H1 (cell line): ENCODE results near the gene OTUD5. TPM values are rescaled to one million over a fixed set of nuclear protein-coding genes. Genes with fewer than 3 reads are reported as not detected.

Experiments
- CTCF ChIA-PET: fragments of 300-600 bp; sonication (Branson Sonifier 250); formaldehyde crosslinking; loops from one replicate; lab custom pipeline; 2021; ENCODE audit not compliant: partially characterized antibody; lab: Charles Lee
- POLR2A ChIA-PET: fragments of 300-600 bp; sonication (Branson Sonifier 250); formaldehyde crosslinking; loops from one replicate; lab custom pipeline; 2021; ENCODE audit warnings: inconsistent platforms; ENCODE audit not compliant: partially characterized antibody; lab: Charles Lee
- DNase-seq, 2 experiments: peaks; one replicate each; pipeline versions ENCODE4 v3.0.0 to v3.0.0-alpha.2; 2010 to 2022; ENCODE audit warnings: low spot score in 2 of 2, low read depth in 1 of 2, mixed read lengths in 1 of 2
- FAIRE-seq: peaks from 2 replicates; lab custom pipeline; 2011; peaks lifted over from hg19 to GRCh38; lab: Jason Lieb, UNC
- H2AFZ ChIP-seq: 2 replicates; pipeline ENCODE4 v1.8.1; 2012; ENCODE audit warnings: low read length, inconsistent platforms
- H2AK5ac ChIP-seq: 2 replicates; pipeline ENCODE4 v1.6.1; 2013; ENCODE audit warnings: low read depth, low read length
- H2BK120ac ChIP-seq: replicated peaks from 2 replicates; pipeline ENCODE3; 2013; ENCODE audit warnings: low read depth, low read length, inconsistent platforms
- H2BK12ac ChIP-seq: 2 replicates; pipeline ENCODE4 v1.6.1; 2013; ENCODE audit warnings: low read depth, low read length
- H2BK15ac ChIP-seq: 2 replicates; pipeline ENCODE4 v1.6.1; 2013; ENCODE audit warnings: low read length
- H2BK20ac ChIP-seq: 2 replicates; pipeline ENCODE4 v1.6.1; 2013; ENCODE audit warnings: low read length
- H2BK5ac ChIP-seq: 2 replicates; pipeline ENCODE4 v1.6.1; 2013; ENCODE audit warnings: low read depth, low read length
- H3K14ac ChIP-seq: 2 replicates; pipeline ENCODE4 v1.6.1; 2013; ENCODE audit warnings: inconsistent platforms; ENCODE audit not compliant: insufficient read length
- H3K18ac ChIP-seq: 2 replicates; pipeline ENCODE4 v1.6.1; 2013; ENCODE audit warnings: low read length; ENCODE audit errors: extremely low read depth
- H3K23ac ChIP-seq: 2 replicates; pipeline ENCODE4 v1.6.1; 2013; ENCODE audit warnings: inconsistent platforms; ENCODE audit not compliant: insufficient read length
- H3K23me2 ChIP-seq: 2 replicates; pipeline ENCODE4 v1.6.1; 2013; ENCODE audit warnings: low read depth, low read length
- H3K27ac ChIP-seq: 2 replicates; pipeline ENCODE4 v1.6.1; 2011; ENCODE audit warnings: low read depth, low read length, inconsistent platforms
- H3K27me3 ChIP-seq, 4 experiments: replicated peaks in 1 of 4; 1 replicate in 1 of 4; 2 replicates in 3 of 4; pipeline versions ENCODE4 v1.6.1 to v1.8.1; 2011 to 2013; ENCODE audit warnings: low read length in 3 of 4, mild to moderate bottlenecking in 3 of 4, inconsistent platforms in 2 of 4, mixed read lengths in 2 of 4, moderate library complexity in 1 of 4; ENCODE audit not compliant: control insufficient read depth in 3 of 4, insufficient read depth in 3 of 4; ENCODE audit errors: extremely low read depth in 1 of 4
- H3K36me3 ChIP-seq, 4 experiments: 2 replicates each; pipeline versions ENCODE4 v1.6.1 to v1.8.1; 2011 to 2013; ENCODE audit warnings: mild to moderate bottlenecking in 4 of 4, low read length in 3 of 4, moderate library complexity in 2 of 4, control low read depth in 1 of 4, inconsistent platforms in 1 of 4; ENCODE audit not compliant: insufficient read depth in 4 of 4, control insufficient read depth in 2 of 4
- H3K4ac ChIP-seq: replicated peaks from 2 replicates; pipeline ENCODE3; 2013; ENCODE audit warnings: low read length, low read depth, mixed read lengths, inconsistent platforms; ENCODE audit not compliant: insufficient read length
- H3K4me1 ChIP-seq, 4 experiments: replicated peaks in 1 of 4; 1 replicate in 1 of 4; 2 replicates in 3 of 4; pipeline versions ENCODE4 v1.6.1 to v1.8.1; 2011 to 2013; ENCODE audit warnings: low read length in 3 of 4, inconsistent platforms in 2 of 4, mixed read lengths in 1 of 4; ENCODE audit not compliant: insufficient read depth in 4 of 4, control insufficient read depth in 3 of 4
- H3K4me2 ChIP-seq, 2 experiments: 2 replicates each; pipeline versions ENCODE4 v1.6.1 to v1.8.1; 2011 to 2013; ENCODE audit warnings: low read depth in 2 of 2, low read length in 2 of 2, control low read depth in 1 of 2, inconsistent platforms in 1 of 2, mild to moderate bottlenecking in 1 of 2; ENCODE audit not compliant: insufficient read depth in 1 of 2
- H3K4me3 ChIP-seq, 4 experiments: fragments of 200-600, 300-600 bp in 1 of 4; sonication (generic), shearing (Covaris generic), sonication (Bioruptor Twin) in 1 of 4; 2 replicates each; pipeline versions ENCODE4 v1.5.1 to v1.8.1; 2011 to 2016; ENCODE audit warnings: low read length in 4 of 4, low read depth in 3 of 4, control low read depth in 2 of 4, inconsistent platforms in 2 of 4, mild to moderate bottlenecking in 2 of 4, mixed read lengths in 1 of 4, moderate library complexity in 1 of 4; ENCODE audit not compliant: insufficient read depth in 2 of 4; ENCODE audit errors: extremely low read depth in 1 of 4
- H3K56ac ChIP-seq: replicated peaks from 2 replicates; pipeline ENCODE3; 2013; ENCODE audit warnings: low read depth, mild to moderate bottlenecking, mixed read lengths, low read length, inconsistent platforms; ENCODE audit not compliant: insufficient read length
- H3K79me1 ChIP-seq: 2 replicates; pipeline ENCODE4 v1.6.1; 2013; ENCODE audit warnings: low read depth, low read length, control low read depth
- H3K79me2 ChIP-seq, 2 experiments: 2 replicates each; pipeline versions ENCODE4 v1.6.1 to v1.8.1; 2012 to 2013; ENCODE audit warnings: low read length in 2 of 2, mild to moderate bottlenecking in 2 of 2, inconsistent platforms in 1 of 2; ENCODE audit not compliant: insufficient read depth in 2 of 2, control insufficient read depth in 1 of 2
- H3K9ac ChIP-seq, 4 experiments: replicated peaks in 1 of 4; 1 replicate in 1 of 4; 2 replicates in 3 of 4; pipeline versions ENCODE4 v1.6.1 to v1.8.1; 2011 to 2013; ENCODE audit warnings: low read depth in 3 of 4, low read length in 3 of 4, control low read depth in 2 of 4, mild to moderate bottlenecking in 2 of 4, moderate library complexity in 2 of 4, inconsistent platforms in 1 of 4; ENCODE audit errors: extremely low read depth in 1 of 4
- H3K9me3 ChIP-seq, 2 experiments: 2 replicates each; pipeline versions ENCODE4 v1.6.1 to v1.8.1; 2012 to 2013; ENCODE audit warnings: mild to moderate bottlenecking in 2 of 2, moderate library complexity in 2 of 2, control low read depth in 1 of 2, inconsistent platforms in 1 of 2, low read depth in 1 of 2, low read length in 1 of 2, mixed read lengths in 1 of 2; ENCODE audit not compliant: insufficient read depth in 2 of 2
- H4K20me1 ChIP-seq, 2 experiments: replicated peaks in 1 of 2; 2 replicates each; pipeline versions ENCODE3 to v1.8.1; 2011 to 2013; ENCODE audit warnings: inconsistent platforms in 2 of 2, low read length in 2 of 2, mild to moderate bottlenecking in 1 of 2; ENCODE audit not compliant: insufficient read depth in 2 of 2, control insufficient read depth in 1 of 2
- H4K5ac ChIP-seq: 2 replicates; pipeline ENCODE4 v1.6.1; 2013; ENCODE audit warnings: low read length, low read depth, mixed read lengths, inconsistent platforms; ENCODE audit not compliant: insufficient read length
- H4K8ac ChIP-seq: 2 replicates; pipeline ENCODE4 v1.8.0; 2013; ENCODE audit warnings: mild to moderate bottlenecking, moderate library complexity, low read length, inconsistent platforms; ENCODE audit not compliant: insufficient read depth; ENCODE audit errors: extremely low read depth
- H4K91ac ChIP-seq: replicated peaks from 2 replicates; pipeline ENCODE3; 2013; ENCODE audit warnings: low read length, mixed read lengths, inconsistent platforms; ENCODE audit not compliant: insufficient read length
- CEBPB ChIP-seq: IDR thresholded peaks from 2 replicates; pipeline ENCODE4 v1.6.1; 2012; ENCODE audit warnings: low read depth, low read length
- CREB1 ChIP-seq: IDR thresholded peaks from 2 replicates; pipeline ENCODE4 v1.6.1; 2012; ENCODE audit warnings: inconsistent platforms
- EZH2 ChIP-seq: fragments of 200-600 bp; sonication (generic); IDR thresholded peaks from 2 replicates; pipeline ENCODE4 v1.7.1; 2012; ENCODE audit warnings: low read depth, mild to moderate bottlenecking, moderate library complexity, low read length, inconsistent platforms; ENCODE audit not compliant: severe bottlenecking
- RBBP5 ChIP-seq: IDR thresholded peaks from 2 replicates; pipeline ENCODE4 v1.7.1; 2012; ENCODE audit warnings: low read depth, mild to moderate bottlenecking, inconsistent platforms, low read length, moderate library complexity, borderline replicate concordance
- SP4 ChIP-seq: IDR thresholded peaks from 2 replicates; pipeline ENCODE4 v1.6.1; 2012; ENCODE audit warnings: low read length, inconsistent platforms
- SRF ChIP-seq: IDR thresholded peaks from 2 replicates; pipeline ENCODE4 v1.6.1; 2011; ENCODE audit warnings: mild to moderate bottlenecking, low read depth, low read length, moderate library complexity
- ZNF274 ChIP-seq: IDR thresholded peaks from 2 replicates; pipeline ENCODE4 v1.7.0; 2012; ENCODE audit warnings: low read length, borderline replicate concordance; ENCODE audit errors: extremely low read depth
- WGBS, 2 experiments: shearing (Covaris generic) in 1 of 2; methylation state at CpG; one replicate each; pipeline versions ENCODE4 v1.1.6 to v1.1.7; 2013 to 2015; ENCODE audit warnings: low lambda C conversion rate in 2 of 2, mixed read lengths in 2 of 2, inconsistent platforms in 1 of 2, low coverage in 1 of 2, missing lambda C conversion rate in 1 of 2; ENCODE audit not compliant: insufficient replicate concordance in 2 of 2, insufficient coverage in 1 of 2, insufficient read length in 1 of 2; ENCODE audit errors: extremely low coverage in 1 of 2, missing lambda C conversion rate in 1 of 2; 5-methylcytosine and 5-hydroxymethylcytosine counted together
- polyA plus RNA-seq, 7 experiments: library from polyadenylated mRNA; depleted of rRNA in 3 of 7; stranded (reverse) in 5 of 7; unstranded in 2 of 7; fragments of >200 nt in 5 of 7; fragments of 200-250 nt in 2 of 7; gene quantifications; 1 replicate in 5 of 7; 2 replicates in 1 of 7; 4 replicates in 1 of 7; pipeline versions ENCODE4 v1.2.1 to v1.2.3, GENCODE V29; 2011 to 2013; ENCODE audit warnings: missing spikeins in 2 of 7, mixed read lengths in 2 of 7
- total RNA-seq: library from RNA; stranded (reverse); fragmentation: NEBNext Ultra II Directional; extraction: Animal tissue kit (Norgen Biotek cat#: 25700); gene quantifications from 2 replicates; pipeline ENCODE4 v1.2.1, GENCODE V29; 2021
- TF ChIP-seq, protein P1 (sequence below), 3 experiments: IDR thresholded peaks; 1 replicate in 2 of 3; 2 replicates in 1 of 3; pipeline versions ENCODE4 v1.5.1 to v1.6.1; 2011; ENCODE audit warnings: low read length in 3 of 3, mild to moderate bottlenecking in 3 of 3, inconsistent platforms in 2 of 3, low read depth in 1 of 3, moderate library complexity in 1 of 3; ENCODE audit not compliant: insufficient read depth in 1 of 3; ENCODE audit errors: control extremely low read depth in 1 of 3

Gene OTUD5
- total and polyA plus RNA-seq, 2 of the 8 experiments (the other 6 are each of a cell fraction or from before 2014, with no cell fraction given), result 46.3 to 53.5 TPM

GRCh38 chrX:48914593-48915493 is 42.6 kb downstream of the OTUD5 start:
- FAIRE-seq, result no peak
- no peak overlapping the region for H3K4ac ChIP-seq
- ChIA-PET CTCF (interaction anchor here (1.5 to 2.2 kb wide), 3 partner anchors 22 to 31 kb away, joined by 6 to 13 read pairs (median 12); no protein-coding TSS in a partner anchor), POLR2A (interaction anchor here (0.7 to 30.9 kb wide), 7 partner anchors 11 to 125 kb away, joined by 3 to 572 read pairs (median 4); partner anchors contain the start of genes PQBP1 and TIMM17B)
- no peak overlapping the region for H2AK5ac ChIP-seq
- no peak overlapping the region for H2BK5ac ChIP-seq
- H3K14ac ChIP-seq, result no peak overlapping the region
- H3K23ac ChIP-seq, result no peak overlapping the region
- H4K8ac ChIP-seq, result no peak overlapping the region
- H3K4me1 ChIP-seq, result peaks cover 2 to 6% (median 4%) of the 10 kb centered on the region in 4 experiments
- H3K18ac ChIP-seq, result no peak overlapping the region
- H3K79me1 ChIP-seq, result no peaks in the 10 kb centered on the region; the same call in 1 of the 2 replicates
- no peak overlapping the region for H3K56ac ChIP-seq
- no peak overlapping the region for H2BK120ac ChIP-seq
- H2AFZ ChIP-seq, result no peak overlapping the region
- H3K4me3 ChIP-seq, result peak overlapping the region in 1 of 4 experiments; percentile 48; a peak in 1 of 8 replicates
- no peak overlapping the region for H3K9ac ChIP-seq
- H3K23me2 ChIP-seq, result peaks cover 6% of the 10 kb centered on the region
- H3K4me2 ChIP-seq, result peak overlapping the region; percentile 11 to 71
- H3K79me2 ChIP-seq, result peaks cover 13 to 58% of the 10 kb centered on the region in 2 experiments
- no peak overlapping the region for H2BK20ac ChIP-seq
- H4K91ac ChIP-seq, result no peak overlapping the region
- H3K9me3 ChIP-seq, result no peaks in the 10 kb centered on the region; a peak in 1 of 4 replicates
- DNase-seq, result no peak
- peaks cover 14 to 24% of the 10 kb centered on the region in 2 experiments for H4K20me1 ChIP-seq
- no peaks in the 10 kb centered on the region for H3K27me3 ChIP-seq
- 96% methylated on average over 11 of the region's 13 CpGs; no CpG with 5 or more reads in 1 of the 2 experiments for WGBS, 2 experiments
- H3K36me3 ChIP-seq, result peaks cover 11 to 35% (median 27%) of the 10 kb centered on the region in 4 experiments; a peak in 7 of 8 replicates
- no peak overlapping the region for H4K5ac ChIP-seq
- H2BK12ac ChIP-seq, result no peak overlapping the region
- no peak overlapping the region for H3K27ac ChIP-seq
- H2BK15ac ChIP-seq, result no peak overlapping the region
- TF ChIP-seq SRF (no peak), CEBPB (no peak), ZNF274 (no peak), RBBP5 (no peak), EZH2 (no peak), SP4 (no peak), CREB1 (no peak)
- TF ChIP-seq, protein P1, sequence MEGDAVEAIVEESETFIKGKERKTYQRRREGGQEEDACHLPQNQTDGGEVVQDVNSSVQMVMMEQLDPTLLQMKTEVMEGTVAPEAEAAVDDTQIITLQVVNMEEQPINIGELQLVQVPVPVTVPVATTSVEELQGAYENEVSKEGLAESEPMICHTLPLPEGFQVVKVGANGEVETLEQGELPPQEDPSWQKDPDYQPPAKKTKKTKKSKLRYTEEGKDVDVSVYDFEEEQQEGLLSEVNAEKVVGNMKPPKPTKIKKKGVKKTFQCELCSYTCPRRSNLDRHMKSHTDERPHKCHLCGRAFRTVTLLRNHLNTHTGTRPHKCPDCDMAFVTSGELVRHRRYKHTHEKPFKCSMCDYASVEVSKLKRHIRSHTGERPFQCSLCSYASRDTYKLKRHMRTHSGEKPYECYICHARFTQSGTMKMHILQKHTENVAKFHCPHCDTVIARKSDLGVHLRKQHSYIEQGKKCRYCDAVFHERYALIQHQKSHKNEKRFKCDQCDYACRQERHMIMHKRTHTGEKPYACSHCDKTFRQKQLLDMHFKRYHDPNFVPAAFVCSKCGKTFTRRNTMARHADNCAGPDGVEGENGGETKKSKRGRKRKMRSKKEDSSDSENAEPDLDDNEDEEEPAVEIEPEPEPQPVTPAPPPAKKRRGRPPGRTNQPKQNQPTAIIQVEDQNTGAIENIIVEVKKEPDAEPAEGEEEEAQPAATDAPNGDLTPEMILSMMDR (IDR thresholded peaks at IDR 0.05; ENCODE audit: control extremely low read depth in 1 of 3, insufficient read depth in 1 of 3, low read depth in 1 of 3, low read length in 3 of 3), result no peak
